ENCODE results near the gene UXS1.

Gene UXS1

DNA sequence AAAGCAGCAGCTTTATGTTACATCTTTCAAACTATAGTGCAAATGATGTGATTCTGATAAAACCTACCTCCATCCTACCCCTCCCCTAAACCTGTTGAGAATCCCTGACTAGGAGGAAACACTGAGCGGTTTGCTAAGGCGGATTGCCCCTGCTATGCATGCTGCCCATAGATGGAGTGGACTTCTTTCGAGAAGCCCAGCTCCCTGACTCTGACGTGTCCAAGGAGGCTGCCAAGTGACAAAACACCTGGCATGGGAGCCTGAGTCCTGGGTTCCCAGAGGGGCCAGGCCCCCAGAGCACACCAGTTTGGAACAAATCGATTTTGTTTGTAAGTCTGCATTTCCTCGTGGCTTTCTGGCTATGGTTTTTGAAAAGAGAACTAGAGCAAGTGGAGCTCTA, 1.4 kb upstream of the UXS1 start:
- DNase-seq (ENCODE audit: low read depth), result no peak
- H3K4me3 ChIP-seq (ENCODE audit: low read depth, low read length), result no peak overlapping the region

DNA sequence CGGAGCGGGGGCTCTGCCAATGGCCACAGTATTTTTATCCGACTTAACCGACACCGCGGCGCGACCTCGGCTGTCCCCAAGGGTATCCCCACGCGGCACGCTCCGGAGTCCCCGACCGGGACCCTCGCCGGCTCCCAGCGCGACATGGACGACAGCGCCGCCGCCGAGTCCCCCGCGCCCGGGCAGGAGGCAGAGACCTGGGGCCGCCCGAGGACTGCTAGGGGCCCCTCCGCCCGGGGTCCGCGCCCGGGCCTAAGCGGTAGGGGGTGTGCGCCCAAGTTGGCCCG, 468 bp downstream of the UXS1 start:
- TF ChIP-seq, protein P1, sequence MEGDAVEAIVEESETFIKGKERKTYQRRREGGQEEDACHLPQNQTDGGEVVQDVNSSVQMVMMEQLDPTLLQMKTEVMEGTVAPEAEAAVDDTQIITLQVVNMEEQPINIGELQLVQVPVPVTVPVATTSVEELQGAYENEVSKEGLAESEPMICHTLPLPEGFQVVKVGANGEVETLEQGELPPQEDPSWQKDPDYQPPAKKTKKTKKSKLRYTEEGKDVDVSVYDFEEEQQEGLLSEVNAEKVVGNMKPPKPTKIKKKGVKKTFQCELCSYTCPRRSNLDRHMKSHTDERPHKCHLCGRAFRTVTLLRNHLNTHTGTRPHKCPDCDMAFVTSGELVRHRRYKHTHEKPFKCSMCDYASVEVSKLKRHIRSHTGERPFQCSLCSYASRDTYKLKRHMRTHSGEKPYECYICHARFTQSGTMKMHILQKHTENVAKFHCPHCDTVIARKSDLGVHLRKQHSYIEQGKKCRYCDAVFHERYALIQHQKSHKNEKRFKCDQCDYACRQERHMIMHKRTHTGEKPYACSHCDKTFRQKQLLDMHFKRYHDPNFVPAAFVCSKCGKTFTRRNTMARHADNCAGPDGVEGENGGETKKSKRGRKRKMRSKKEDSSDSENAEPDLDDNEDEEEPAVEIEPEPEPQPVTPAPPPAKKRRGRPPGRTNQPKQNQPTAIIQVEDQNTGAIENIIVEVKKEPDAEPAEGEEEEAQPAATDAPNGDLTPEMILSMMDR (IDR thresholded peaks at IDR 0.05; ENCODE audit: insufficient read depth, low read depth, low read length, missing control alignments), result no peak
- DNase-seq (ENCODE audit: low read depth), result no peak
- peak overlapping the region; percentile 80 for H3K4me3 ChIP-seq (ENCODE audit: low read depth, low read length)

More for the DNA sequence above, 1.4 kb upstream of the UXS1 start:
- TF ChIP-seq, protein P1 (IDR thresholded peaks at IDR 0.05; ENCODE audit: insufficient read depth, low read depth, low read length, missing control alignments), result no peak

DNA sequence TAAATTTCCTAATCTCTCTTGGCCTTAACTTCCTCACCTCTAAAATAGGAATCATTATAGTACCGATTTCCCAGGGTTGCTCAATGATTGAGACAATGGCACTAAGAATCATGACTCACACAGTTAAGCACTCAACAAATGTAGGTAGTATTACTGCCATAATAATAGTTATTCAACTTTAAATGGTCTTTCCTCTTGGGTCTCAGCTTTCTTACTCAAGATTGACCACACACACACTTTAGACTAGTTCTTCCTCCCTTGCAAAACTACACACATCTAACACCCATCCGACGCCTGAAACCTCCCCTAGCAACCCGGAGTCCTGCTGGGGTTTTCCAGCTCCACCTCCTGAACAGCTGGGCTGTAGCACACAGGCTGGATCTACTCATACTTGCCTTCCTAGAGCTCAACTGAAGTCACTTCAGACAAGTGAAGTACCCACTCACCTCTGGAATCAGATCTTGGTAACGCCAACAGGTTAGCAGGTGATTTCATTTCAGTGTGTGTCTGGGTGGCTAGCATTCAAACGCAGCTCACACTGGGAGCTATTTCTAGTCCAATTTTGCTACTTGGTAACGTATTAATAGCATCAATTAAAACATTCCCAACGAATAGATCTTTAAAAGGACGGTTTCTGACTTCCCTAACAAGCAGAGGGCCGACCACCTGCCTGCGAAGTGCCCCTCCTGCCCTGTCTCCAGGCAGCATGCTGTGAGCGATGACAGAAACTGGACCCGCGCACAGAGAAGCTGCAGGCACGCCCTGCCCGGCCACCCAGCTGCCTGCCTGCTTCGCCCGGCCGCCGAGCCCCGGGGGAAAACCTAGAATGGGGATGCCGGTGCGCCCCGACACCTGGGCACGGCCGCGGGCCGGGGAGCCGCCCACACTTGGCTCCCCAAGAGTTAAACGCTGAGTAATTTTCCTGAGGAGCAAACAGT, 1.1 kb downstream of the UXS1 start:
- peak; percentile 87 for DNase-seq (ENCODE audit: low read depth)
- TF ChIP-seq, protein P1 (IDR thresholded peaks at IDR 0.05; ENCODE audit: insufficient read depth, low read depth, low read length, missing control alignments), result no peak
- H3K4me3 ChIP-seq (ENCODE audit: low read depth, low read length), result peak overlapping the region; percentile 80

DNA sequence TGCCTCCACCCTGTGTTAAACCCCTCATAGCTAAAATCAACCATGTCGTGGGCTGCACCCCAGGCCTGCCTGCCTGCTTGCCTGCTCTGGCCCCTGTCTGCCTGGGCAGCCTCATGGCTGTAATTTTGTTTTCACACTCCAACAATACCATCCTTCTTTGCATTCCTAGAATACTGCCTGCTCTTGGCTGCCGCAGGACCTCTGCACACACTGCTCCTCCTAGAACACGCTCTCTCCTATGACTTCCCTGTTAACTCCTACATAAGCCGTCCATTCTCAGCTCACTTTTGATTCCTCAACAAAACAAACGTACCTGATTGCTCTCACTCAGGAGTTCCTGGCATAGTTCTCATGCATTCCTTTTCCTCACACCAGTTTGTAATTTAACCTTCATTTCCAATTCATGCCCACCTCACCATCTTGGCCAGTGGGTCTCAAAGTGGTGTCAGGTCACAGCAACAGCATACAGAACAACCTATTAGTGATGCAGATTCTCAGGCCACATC, 2.5 kb downstream of the UXS1 start:
- TF ChIP-seq, protein P1 (IDR thresholded peaks at IDR 0.05; ENCODE audit: insufficient read depth, low read depth, low read length, missing control alignments), result no peak
- DNase-seq (ENCODE audit: low read depth), result no peak
- H3K4me3 ChIP-seq (ENCODE audit: low read depth, low read length), result no peak overlapping the region

GRCh38 chr2:106189764-106190468, 4.2 kb downstream of the UXS1 start:
- H3K4me3 ChIP-seq (ENCODE audit: low read depth, low read length), result no peak overlapping the region
- no peak for DNase-seq (ENCODE audit: low read depth)
- TF ChIP-seq, protein P1 (IDR thresholded peaks at IDR 0.05; ENCODE audit: insufficient read depth, low read depth, low read length, missing control alignments), result no peak

DNA sequence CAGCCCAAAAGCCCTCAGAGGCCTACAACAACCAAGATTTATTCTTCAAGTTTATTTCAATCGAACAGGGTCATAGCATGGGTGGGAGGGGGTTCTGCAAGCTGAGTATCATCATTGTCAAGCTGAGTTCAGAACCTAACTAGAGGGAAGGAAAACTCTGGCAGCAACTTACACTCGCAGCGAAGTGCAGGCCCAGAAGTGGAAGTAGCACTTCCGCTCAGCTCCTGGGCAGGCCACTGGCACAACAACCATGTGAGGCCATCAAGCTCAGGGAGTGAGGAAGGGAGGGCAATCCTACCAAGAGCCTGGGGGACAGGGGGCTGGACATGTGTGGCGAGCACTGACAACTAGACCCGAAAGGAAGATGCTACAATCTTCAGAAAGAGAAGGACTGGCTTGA, 4.8 kb downstream of the UXS1 start:
- H3K4me3 ChIP-seq (ENCODE audit: low read depth, low read length), result no peak overlapping the region
- TF ChIP-seq, protein P1 (IDR thresholded peaks at IDR 0.05; ENCODE audit: insufficient read depth, low read depth, low read length, missing control alignments), result no peak
- DNase-seq (ENCODE audit: low read depth), result peak; percentile 25
